Stomach (tissue), 4 donors: Measurements from ENCODE around the gene DACT2.

Experiments used
- EP300 ChIP-seq: sonication (generic); formaldehyde crosslinking; IDR thresholded peaks from one replicate; pipeline ENCODE4 v1.6.1; 2017; ENCODE audit warnings: antibody characterized with exemption
- POLR2A ChIP-seq, 4 donors: fragments of 450-650 bp; IDR thresholded peaks; one replicate each; pipeline ENCODE4 v1.6.1; 2016; ENCODE audit warnings: antibody characterized with exemption in 4 of 4, control low read depth in 2 of 4, mild to moderate bottlenecking in 1 of 4, moderate library complexity in 1 of 4
- POLR2AphosphoS5 ChIP-seq, 3 donors: sonication (generic); formaldehyde crosslinking; IDR thresholded peaks; one replicate each; pipeline ENCODE4 v1.6.1; 2016; ENCODE audit warnings: antibody characterized with exemption in 3 of 3
- TF ChIP-seq, protein P1 (sequence below), 7 experiments: fragments of 450-650 bp in 4 of 7; fragments of 200-600 bp in 3 of 7; sonication (generic) in 3 of 7; IDR thresholded peaks; one replicate each; pipeline ENCODE4 v1.5.1; 2016 to 2019; ENCODE audit warnings: antibody characterized with exemption in 7 of 7, control low read depth in 2 of 7, mild to moderate bottlenecking in 1 of 7

DNA sequence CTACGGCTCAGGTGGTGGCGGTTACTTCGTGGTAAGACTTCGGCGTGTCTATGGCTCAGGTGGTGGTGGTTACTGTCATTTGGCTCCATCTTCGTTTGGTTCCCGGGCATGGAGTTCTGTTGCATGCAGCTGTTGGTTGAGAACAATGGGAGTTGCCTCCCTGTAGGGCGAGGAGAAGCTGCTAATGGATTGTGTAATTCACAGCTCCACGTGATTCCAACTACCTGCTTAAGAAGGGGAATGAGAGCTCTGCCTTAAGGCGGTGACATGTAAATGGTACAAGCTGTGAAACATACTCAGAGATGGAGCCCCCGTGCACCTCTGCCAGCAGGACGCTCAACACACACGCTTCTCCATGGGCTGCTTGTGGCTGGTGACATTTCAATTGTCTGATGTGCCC, 12.4 kb upstream of the DACT2 start:
- TF ChIP-seq, protein P1, sequence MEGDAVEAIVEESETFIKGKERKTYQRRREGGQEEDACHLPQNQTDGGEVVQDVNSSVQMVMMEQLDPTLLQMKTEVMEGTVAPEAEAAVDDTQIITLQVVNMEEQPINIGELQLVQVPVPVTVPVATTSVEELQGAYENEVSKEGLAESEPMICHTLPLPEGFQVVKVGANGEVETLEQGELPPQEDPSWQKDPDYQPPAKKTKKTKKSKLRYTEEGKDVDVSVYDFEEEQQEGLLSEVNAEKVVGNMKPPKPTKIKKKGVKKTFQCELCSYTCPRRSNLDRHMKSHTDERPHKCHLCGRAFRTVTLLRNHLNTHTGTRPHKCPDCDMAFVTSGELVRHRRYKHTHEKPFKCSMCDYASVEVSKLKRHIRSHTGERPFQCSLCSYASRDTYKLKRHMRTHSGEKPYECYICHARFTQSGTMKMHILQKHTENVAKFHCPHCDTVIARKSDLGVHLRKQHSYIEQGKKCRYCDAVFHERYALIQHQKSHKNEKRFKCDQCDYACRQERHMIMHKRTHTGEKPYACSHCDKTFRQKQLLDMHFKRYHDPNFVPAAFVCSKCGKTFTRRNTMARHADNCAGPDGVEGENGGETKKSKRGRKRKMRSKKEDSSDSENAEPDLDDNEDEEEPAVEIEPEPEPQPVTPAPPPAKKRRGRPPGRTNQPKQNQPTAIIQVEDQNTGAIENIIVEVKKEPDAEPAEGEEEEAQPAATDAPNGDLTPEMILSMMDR (IDR thresholded peaks at IDR 0.05) = no peak
- TF ChIP-seq EP300 (no peak), POLR2A (IDR thresholded peaks at IDR 0.05) (no peak), POLR2AphosphoS5 (IDR thresholded peaks at IDR 0.05) (no peak)
